Activated CD4-positive, alpha-beta T cell treated with anti-CD3 and anti-CD28 coated beads for 24 hours (primary cell): ENCODE measurements around the gene SLC8B1.

Experiments
- DNase-seq, 2 donors: peaks; one replicate each; pipeline ENCODE4 v3.0.0-alpha.2; 2020; ENCODE audit warnings: low read depth in 2 of 2

SLC8B1 gene

DNA sequence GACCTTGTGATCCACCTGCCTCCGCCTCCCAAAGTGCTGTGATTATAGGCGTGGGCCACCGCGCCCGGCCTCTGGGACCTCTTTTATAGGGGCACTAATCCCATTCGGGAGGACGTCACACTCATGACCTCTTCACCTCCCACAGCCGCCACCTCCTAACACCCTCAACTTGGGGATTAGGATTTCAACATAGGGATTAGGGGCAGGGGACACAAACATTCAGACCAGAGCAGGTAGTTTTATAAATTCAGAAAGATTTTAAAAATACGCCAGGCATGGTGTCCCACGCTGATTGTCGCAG lies 64.2 kb downstream of the SLC8B1 start:
- DNase-seq, result no peak

DNA sequence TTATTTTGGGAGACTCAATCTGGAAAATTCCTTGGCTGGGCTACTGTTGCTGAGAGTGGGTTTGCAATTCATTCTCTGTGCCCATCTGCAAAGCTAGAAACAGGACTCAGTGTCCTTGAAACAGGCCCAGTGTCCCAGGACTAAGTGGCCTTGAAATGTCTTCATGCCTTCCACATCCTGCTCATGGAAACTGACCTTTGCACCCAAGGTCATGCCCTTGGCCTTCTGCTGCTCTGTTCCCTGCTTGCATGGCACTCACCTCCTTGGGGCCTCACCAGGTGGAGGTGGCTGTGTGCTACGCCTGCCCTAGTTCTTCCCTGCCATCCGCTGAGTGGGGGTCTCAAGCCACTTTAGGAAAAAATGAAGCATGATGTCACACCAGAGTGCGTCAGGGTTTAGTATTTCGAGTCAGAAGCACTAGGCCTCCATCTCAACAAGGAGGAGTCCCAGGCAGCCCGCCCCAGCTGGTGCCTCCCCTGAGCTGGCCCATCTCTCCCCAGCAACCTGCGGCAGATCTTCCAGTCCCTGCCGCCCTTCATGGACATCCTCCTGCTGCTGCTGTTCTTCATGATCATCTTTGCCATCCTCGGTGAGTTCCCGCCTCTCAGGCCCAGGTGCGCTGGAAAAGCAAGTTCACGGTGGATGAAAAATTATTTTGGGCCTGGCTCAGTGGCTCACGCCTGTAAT lies 65.5 kb downstream of the SLC8B1 start:
- no peak for DNase-seq

GRCh38 chr12:113268621-113269020 lies 66.3 kb downstream of the SLC8B1 start:
- DNase-seq, result no peak

GRCh38 chr12:113268136-113268535 lies 66.8 kb downstream of the SLC8B1 start:
- DNase-seq, result no peak

DNA sequence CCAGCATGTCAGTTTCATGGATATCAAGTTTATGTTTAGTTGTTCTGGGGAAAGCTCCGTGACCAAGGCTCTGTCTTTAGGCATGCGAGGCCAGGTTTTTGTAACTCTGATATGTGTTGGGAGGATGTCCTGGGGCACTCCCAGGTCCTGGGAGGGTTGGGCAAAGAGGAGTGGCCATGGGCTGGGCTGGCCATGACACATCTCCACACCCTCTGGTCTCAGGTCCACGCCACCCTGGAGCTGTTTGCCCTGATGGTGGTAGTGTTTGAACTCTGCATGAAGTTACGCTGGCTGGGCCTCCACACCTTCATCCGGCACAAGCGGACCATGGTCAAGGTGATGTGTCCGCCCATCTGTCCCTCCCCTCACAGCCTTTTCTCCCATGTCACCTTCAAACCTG lies 67.3 kb downstream of the SLC8B1 start:
- DNase-seq, result no peak

GRCh38 chr12:113266106-113266895 lies 68.6 kb downstream of the SLC8B1 start:
- no peak for DNase-seq

DNA sequence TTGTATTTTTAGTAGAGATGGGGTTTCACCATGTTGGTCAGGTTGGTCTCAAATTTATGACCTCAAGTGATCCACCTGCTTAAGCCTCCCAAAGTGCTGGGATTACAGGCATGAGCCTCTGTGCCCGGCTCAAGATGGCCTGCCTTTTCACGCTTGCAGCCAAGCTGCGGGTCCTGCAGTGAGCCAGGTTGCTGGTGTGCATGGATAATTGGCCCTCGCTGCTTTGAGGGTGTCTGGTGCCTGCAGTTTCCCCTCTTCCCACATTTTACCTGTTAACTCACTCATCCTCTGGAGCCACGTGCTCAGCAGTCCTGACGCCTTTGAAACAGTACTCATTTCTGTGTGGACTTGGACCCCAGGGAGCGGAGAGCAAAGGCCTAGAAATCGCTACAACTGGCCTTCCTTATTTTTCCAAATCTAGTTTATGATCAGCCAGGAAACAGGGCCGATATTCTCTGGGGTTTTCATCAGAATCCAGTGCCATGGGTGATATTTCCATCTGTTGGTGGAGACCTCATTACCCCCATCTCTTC lies 71.4 kb downstream of the SLC8B1 start:
- DNase-seq, result no peak

DNA sequence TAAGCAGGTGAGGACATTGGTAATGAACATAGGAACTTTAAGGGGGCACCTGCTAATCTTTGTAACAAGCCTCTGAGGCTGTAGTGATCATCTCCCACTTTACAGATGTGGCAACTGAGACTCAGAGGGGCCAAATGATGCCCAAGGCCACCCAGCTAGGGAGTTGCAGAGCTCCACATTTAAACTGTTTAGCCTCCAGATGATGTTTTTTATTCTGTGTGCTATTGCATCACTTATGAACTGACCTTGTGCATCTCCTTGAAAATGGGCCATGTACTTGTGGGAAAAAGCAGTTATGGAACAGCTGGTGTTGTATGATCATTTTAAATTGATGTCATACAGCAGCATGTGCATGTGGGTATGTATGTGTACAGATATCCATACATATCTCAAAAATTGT lies 72.2 kb downstream of the SLC8B1 start:
- DNase-seq, result no peak

DNA sequence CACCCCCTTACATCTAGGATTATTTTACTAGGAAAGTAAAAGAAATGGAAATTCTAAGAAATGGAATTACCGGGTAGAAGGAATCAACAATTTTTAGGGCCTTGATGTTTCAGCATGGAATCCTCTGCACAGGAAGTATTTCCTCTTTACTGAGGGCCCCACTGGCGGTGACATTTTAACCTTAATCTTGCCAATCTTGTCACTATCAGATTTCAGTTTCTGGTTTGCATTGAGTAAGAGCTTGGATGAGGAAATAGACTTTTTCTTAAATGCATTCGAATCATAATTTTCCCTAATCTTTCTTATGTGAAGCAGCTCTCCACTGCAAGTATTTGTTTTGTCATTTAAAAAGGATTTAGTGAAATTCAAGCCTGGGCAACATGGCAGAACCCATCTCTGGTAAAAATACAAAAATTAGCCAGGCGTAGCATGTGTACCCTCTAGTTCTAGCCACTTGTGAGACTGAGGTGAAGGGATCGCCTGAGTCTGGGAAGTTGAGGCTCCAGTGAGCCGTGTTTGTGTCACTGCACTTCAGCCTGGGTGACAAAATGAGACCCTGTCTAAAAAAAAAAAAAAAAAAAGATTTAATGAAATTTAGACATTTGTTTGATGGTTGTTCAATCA lies 73.0 kb downstream of the SLC8B1 start:
- DNase-seq, result peak in 1 of 2 donors; percentile 18

GRCh38 chr12:113260636-113261300 lies 74.1 kb downstream of the SLC8B1 start:
- DNase-seq, result no peak

DNA sequence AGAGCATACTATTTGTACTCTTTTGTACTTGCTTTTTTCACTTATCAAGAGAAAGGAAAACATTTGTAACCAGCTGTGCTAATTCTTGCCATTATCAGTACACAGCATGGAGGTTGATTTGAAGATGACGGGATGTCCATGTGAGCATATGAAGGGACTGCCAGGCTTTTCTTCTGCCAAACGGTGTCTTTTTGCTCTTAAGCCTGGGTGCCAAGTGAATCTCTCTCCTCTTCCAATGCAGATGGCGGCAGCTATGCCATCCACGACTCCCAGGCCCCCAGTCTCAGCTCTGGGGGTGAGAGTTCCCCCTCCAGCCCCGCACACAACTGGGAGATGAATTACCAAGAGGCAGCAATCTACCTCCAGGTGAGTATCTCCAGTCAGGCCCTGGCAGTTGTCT lies 74.8 kb downstream of the SLC8B1 start:
- DNase-seq, result no peak

- DNase-seq, result no peak
These were observed 77.3 kb downstream of the SLC8B1 start for GRCh38 chr12:113257564-113257963.

DNA sequence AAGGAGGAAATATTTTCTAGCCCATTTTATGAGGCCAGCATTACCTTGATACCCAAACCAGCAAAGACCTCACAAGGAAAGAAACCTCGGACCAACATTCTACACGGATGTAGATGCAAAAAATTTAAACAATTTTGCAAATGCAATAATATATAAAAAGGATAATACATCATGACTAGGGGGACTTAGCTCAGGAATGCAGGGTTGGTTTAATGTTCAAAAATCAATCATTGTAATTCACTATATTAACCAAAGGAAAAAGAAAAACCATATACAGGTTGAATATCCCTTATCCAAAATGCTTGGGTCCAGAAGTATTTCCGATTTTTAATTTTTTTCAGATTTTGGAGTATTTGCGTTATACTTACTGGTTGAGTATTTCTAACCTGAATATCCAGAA lies 80.6 kb downstream of the SLC8B1 start:
- no peak for DNase-seq

GRCh38 chr12:113253532-113254285 lies 81.2 kb downstream of the SLC8B1 start:
- DNase-seq, result no peak

DNA sequence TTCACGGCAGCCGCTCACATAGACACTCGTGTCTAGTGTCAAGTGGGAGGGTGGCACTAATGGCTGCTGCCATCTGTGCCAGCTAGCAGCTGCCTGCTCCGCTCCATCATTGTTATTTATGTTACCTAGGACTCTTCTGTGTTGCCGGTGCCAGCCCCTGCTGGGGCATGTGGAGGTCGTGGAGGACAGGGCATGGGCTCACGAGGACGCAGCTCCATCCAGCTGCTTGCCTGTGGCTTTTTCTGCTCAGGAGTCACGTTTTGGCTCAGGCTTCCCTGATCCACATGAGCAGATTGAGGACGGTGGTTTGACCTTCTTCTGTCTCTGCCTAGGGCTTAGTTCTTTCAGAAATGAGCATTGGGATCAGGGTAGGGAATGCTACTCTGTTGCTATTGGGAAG lies 82.4 kb downstream of the SLC8B1 start:
- DNase-seq, result no peak

GRCh38 chr12:113251404-113252070 lies 83.4 kb downstream of the SLC8B1 start:
- no peak for DNase-seq

- DNase-seq, result no peak
These were observed 84.9 kb downstream of the SLC8B1 start for GRCh38 chr12:113250045-113250444.

GRCh38 chr12:113249546-113249945 lies 85.4 kb downstream of the SLC8B1 start:
- DNase-seq, result no peak

- DNase-seq, result no peak
These were observed 86.0 kb downstream of the SLC8B1 start for GRCh38 chr12:113248842-113249435.
